Kidney capillary endothelial cell (primary cell): ENCODE measurements around the gene C3orf22.

ENCODE experiments used
- DNase-seq: peaks from one replicate; pipeline ENCODE4 v3.0.0-alpha.2; 2018; ENCODE audit warnings: low spot score

C3orf22 gene

GRCh38 chr3:126512026-126512425, 46.7 kb downstream of the C3orf22 start:
- DNase-seq: no peak

- no peak for DNase-seq
These were observed 47.4 kb downstream of the C3orf22 start for GRCh38 chr3:126511291-126511690.

- DNase-seq: no peak
These were observed 48.3 kb downstream of the C3orf22 start for GRCh38 chr3:126510308-126510910.

GRCh38 chr3:126509597-126510307, 49.0 kb downstream of the C3orf22 start:
- no peak for DNase-seq

- no peak for DNase-seq
These were observed 50.2 kb downstream of the C3orf22 start for GRCh38 chr3:126508564-126508964.

- DNase-seq: no peak
These were observed 50.8 kb downstream of the C3orf22 start for GRCh38 chr3:126507886-126508285.

- no peak for DNase-seq
These were observed 55.0 kb downstream of the C3orf22 start for GRCh38 chr3:126503701-126504100.

GRCh38 chr3:126502656-126503055, 56.1 kb downstream of the C3orf22 start:
- DNase-seq: no peak

GRCh38 chr3:126501736-126502135, 57.0 kb downstream of the C3orf22 start:
- DNase-seq: no peak

GRCh38 chr3:126501054-126501453, 57.7 kb downstream of the C3orf22 start:
- DNase-seq: no peak

- DNase-seq: no peak
These were observed 58.7 kb downstream of the C3orf22 start for GRCh38 chr3:126500016-126500415.
